Fibroblast of skin of right quadriceps (primary cell): ENCODE results near the gene FGF19.

Source experiments
- DNase-seq: peaks from one replicate; pipeline ENCODE4 v3.0.0-alpha.2; 2013

Gene FGF19

DNA sequence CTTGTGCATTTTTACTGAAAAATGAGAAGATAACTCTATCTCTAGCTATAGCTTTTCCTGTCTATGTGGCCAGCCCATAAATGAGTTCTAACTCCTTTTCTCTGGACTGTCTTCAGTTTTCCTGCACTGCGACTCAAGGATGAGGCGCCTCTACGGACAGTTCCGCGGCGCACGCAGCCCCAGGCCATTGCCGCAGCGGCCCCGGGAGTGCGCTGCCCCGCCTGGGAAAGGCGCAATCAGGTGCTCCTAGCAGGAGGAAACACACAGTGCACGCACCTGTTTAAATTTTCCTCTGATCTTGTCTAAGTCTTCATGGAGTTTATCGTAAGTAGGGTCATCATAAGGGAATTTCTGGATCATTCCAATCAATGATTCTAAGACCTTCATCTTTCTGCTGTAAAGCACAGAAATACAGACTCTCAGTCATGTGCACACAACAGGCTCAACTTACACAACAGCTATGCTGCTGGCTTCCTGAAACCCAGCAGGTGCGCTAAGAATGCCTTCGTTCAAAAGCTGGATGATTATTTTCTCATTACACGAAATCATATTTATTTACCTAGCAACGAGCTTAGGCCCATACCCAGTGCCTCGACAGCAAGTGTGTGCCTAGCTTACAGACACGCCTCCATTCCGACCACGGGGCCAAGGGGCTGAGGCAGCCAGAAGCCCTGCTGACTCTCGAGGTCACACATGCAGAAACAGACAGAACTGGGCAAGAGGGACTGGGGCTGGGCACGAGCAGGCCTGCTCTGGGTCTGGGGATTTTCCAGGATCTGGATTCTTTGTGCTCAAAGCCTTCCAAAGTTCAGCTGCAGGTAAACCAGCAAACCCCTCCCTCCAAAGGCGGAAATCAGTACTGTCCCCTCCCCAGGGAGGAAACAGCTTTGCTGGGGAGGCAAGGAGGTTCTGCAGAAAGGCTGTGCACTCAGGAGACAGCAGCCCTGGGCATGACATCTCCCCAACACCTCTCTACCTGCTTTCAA lies 35.9 kb downstream of the FGF19 start:
- no peak for DNase-seq

DNA sequence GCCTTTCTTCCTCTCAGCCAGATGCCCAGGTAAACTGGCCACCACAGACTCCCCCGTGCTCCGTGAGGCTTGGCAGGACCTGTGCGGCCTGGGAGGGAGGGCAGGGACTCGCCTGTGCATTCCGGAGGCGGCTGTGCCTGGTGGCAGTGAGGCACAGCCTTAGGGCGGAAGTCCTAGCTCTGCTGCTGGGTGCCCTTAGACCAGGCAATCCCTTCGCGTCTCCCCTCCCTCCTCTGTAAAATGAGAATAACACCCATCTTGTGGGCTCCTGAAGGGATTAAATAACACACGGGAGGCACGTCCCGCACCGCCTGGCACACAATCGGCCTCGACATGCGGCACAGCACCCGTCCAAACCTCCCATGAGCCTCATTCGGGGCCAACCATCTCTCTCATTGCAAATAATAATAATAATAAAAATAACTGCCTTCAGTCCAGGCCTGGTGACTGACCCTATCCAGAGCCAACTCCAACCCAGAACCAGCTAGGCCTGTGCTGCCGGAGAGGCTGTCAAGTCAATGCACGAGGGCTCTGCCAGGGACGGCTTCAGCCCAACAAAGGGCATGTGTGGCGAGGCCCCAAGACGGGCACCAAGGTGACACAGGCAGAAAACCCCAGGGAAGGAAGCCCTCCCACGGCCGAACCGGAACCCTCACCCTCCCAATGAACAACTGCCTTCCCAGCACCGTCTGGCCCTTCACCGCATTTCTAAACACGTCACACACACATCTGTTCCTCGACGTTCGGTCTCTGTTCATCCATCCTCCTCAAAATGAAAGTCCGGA lies 36.9 kb downstream of the FGF19 start:
- DNase-seq, result no peak

DNA sequence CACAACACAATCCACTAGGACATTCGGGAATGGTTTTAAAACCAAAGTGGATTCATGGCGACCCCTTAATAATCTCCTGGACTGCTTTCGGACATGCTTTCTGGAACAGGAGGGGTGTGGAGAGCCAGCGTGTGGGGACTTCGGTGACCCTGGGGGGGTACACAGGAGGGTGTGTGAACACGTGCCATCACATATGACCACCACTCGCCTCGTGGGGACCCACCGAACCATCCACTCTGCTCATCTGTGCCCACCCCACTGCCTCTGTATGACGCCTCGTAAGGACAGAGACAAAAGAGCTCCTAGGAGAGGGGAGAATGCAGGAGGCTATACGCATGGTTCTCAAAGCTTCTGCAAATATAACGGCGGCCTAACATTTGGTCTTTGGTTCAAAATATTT lies 37.6 kb downstream of the FGF19 start:
- no peak for DNase-seq

DNA sequence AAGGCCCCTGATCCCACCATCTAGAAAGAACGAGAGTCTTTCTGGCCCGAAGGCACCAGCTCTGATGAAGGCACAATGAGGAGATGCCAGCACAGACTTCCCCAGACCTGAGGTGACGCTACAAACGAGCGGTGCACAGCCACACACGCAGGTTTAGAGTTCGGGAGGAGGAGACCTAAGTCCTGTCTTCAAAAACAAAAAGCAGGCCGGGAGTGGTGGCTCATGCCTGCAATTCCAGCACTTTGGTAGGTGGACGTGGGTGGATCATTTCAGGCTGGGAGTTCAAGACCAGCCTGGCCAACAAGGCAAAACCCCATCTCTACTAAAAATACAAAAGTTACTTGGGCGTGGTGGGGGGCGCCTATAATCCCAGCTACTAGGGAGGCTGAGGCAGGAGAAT lies 38.2 kb downstream of the FGF19 start:
- DNase-seq, result no peak

DNA sequence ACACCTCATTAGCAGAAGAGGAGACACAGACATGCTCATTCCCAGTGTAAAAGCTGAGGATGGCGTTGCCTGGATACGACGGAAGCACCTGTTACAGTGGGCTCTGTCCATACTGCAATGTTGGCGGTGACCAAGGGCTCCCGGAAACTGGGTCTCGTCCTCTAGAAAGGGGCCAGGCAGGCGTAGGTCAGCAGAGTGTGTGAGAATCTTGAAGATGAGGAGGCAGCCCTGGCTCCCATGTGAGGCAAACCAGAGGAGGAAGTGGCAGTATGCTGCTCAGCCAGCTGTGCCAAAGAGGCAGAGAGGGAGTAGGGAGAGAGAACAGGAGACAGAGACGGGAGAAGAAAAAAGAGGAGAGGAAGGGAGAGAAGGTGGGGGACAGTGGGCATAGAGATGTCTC lies 38.9 kb downstream of the FGF19 start:
- DNase-seq, result no peak

DNA sequence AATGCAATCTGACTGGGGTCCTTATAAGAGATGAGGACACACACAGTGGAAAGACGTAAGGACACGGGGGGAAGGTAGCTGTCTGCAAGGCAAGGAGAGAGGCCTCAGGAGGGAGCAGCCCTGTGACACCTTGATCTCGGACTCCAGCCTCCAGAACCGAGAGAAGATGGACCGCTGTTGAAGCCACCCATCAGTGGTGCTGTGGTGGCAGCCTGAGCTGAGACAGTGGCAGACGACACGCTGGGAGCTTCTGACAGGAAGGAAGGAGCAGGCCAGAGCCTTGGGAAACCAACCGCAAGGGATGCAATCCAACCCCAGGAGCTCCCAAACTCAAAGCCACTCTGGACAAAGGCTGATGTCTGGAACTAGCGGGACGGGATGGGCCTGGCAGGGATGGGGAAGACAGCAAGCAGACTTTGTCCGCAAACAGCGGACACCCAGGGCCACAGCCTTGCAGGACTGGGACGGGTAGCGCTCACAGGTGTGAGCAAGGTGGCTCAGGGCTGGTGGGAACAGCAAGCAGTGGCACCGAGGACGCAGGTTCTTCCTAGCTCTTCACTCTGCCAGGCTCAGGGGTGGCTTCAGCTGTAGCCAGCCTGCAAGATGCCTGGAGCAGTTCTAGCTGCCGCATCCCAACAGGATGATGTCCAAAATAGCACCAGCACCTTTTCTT lies 39.6 kb downstream of the FGF19 start:
- DNase-seq, result no peak

DNA sequence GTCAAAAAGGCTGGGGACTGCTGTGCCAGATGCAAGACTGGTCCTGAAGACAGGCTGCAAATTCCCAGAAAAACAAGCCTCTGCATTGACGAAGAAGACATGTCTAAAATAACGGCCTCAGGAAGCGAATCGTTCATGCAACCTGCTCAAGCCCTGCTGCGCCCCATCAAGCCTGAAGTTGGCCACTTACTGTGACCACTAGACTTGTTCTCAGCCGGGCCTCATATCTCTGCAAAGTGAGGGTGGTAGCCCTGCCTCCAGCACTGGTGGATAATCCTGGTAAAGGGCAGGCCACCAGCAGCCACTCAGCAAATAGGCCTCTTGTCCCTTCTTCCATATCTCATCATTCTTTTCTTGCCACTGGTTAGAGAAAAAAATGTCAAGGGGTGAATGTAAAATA lies 40.5 kb downstream of the FGF19 start:
- no peak for DNase-seq

DNA sequence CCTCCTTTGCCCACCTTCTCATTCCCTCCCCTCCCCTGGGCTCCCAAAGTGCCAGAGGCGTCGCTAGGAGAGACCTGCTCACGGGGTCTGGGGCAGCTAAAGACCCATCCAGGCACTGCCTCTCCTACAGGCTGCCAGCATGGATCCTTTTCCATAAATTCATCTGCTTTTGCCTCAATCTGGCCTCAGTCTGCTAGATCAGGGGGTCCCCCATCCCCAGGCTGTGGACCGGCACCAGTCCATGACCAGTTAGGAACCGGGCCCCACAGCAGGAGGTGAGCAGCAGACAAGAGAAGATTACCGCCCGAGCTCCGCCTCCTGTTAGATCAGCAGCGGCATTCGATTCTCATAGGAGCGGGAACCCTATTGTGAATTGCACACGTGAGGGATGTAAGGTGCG lies 41.0 kb downstream of the FGF19 start:
- DNase-seq, result no peak

DNA sequence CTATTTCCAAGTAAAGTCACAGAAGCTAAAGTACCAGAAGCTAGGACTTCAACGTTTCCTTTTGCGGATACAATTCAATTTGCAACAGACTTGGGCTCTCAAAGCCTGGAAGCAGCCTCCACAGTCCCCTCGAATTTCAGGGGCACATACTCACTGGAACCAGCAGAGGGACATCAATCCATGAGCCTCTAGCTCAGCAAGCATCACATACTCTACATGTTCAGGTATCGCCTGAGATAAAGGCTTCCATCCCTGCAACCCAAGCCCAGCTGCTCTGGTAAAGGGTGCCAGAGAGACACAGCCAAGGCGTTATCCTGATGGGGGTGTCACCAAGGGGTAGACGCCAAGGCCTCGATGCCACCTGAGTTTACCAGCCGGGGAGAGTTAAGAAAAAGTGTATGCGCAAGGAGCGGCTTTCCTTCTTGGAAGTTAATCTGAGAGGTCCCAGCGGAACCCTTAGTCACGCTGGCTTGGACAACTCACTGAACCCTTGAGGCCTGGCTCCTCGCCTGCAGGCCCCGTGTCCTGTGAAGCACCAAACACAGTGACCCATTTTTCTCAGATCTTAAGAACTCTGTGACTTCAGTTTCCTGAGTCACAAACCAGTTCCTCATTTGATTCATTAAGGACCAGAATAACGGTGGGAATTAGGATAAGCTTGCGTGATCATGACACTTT lies 41.7 kb downstream of the FGF19 start:
- DNase-seq, result no peak

DNA sequence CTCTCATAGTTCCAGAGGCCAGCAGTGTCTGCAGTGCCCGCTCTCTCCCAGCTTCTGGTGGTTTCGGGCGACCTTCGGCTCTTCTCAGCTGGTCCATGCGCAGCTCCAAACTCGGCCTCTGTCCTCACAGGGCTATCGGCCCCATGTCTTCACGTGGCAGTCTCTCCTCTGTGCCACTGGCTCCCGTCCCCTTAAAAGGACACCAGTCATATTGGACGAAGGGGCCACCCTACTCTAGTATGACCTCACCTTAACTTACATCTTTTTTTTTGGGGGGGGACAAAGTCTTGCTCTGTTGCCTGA lies 42.5 kb downstream of the FGF19 start:
- no peak for DNase-seq

DNA sequence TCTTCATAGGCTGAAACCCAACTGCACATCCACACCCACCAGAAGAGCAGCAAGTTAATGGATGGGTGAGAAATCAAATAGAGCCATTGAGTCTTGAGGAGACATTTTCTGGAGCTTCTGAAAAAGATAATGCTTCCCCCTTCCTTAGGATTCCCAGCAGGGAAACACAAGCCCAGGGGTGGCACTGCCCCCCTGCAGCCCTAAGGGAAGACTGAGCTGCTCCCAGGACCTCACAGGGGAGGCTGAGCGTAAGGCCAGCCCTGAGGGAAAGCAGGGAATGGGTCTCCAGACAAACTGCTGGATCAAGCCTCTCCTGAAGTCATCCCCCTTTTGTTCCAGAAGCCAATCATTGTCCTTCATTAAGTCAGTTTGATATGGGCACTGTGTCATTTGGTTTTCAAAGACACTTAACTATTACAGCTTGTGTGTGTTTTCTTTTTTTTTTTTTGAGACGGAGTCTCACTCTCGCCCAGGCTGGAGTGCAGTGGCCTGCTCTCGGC lies 43.8 kb downstream of the FGF19 start:
- DNase-seq, result no peak

DNA sequence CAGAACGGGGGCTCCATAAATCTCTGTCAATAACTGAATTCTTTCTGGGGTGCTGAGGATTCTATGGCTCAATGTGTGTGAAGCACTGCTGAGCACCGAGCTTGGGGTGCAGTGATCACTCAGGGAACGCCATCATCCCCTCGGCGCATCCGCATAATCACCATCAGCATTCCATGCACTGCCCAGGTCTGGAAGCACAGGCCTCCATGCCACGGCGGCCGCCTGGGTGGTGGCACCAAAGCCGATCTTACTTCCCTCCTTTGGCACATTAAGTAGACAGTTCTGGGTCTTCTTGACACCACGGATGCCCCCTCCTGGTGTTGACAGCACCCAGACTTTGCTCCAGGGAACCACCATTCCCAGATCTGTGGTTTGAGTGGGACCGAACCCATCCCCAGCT lies 44.2 kb downstream of the FGF19 start:
- no peak for DNase-seq

DNA sequence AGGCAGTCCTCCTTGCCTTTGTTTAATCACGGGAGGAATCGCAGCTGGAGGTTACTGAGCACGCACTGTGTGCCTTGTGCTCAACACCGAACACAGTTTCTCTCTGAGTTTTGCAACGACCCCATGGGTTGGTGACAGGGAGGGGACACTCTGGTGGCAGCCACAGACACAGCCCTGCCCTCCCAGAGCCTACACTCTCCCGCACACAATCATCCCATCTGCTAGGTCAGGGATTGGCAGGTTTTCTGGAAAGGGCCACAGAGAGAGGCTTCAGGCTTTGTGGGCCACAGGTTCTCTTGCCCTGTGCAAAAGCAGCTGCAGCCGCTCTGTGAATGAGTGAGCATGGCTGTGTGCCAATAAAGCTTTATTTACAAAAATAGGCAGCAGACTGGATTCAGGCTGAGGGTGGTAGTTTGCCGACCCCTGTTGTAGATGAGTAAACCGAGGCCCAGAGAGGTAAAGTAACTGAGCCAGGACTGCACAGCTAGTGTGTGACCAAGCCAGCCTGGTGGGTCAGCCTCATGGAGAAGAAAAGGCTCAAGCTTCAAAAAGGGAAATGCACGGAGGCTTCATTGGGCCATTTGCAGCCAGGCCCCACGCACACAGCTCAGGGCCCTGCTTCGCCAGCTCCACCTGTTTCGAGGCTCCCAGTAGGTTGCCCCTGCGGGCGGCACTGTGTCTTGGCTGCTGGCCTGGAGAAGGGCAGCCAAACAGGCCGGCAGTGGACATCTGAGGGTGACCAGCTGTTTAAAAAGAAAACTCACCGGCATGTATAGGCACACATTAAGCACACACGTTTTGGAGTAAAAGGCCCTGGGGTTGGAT lies 45.0 kb downstream of the FGF19 start:
- no peak for DNase-seq

DNA sequence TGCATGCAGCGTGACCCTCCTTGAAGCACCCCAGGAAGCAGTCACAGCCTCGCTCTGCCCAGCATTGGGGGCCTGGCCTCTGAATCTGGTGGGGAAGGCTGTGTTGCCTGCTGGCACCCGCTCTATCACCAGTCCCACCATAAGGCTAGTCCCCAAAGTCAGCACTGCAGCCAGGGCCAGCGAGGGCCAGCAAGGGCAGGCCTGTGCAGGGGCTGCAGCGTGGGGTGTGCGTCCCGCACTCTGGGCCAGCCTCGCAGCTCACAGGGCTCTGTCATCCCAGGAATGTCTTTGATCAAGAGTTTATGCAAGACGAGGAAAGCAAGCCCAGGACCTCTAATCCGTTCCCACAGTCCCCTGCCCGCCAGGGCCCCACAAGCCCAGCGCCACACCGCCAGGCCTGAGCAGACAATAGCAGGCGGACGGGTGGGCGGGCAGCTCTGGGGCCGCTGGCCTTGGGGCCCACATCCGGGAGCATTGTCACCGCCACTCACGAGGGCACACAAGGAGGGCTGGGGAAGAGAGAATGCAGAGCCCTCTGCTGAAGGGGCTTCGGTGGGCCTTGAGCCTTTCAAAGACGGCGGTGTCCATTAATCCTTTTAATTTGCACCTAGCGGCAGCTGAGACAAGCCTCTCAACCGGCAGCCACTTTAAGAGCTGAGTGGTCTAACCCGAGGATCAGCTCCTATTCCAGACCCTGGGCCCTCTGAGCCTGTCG lies 45.8 kb downstream of the FGF19 start:
- peak; percentile 40 for DNase-seq

DNA sequence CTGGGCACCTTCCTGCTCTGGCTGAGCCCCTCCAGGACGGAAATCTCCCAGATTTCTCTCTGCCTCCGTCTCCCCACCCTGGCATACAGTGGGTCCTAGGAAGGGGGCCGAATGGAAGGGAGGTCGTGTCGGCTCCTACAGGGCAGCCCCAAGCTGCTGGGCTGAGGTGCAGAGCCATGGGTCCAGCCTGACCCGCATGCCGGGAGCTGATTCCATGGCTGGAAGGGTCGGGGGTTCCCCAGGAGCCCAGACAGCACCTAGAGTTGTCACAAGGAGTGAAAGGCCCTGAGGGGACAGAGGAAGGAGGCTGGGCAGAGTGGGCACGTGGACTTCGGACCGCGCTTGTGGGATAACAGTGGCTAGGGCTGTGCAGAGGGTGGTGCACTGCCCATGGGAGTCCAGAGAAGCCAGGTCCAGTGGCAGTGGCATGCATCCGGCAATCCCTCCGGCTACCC lies 46.3 kb downstream of the FGF19 start:
- no peak for DNase-seq

DNA sequence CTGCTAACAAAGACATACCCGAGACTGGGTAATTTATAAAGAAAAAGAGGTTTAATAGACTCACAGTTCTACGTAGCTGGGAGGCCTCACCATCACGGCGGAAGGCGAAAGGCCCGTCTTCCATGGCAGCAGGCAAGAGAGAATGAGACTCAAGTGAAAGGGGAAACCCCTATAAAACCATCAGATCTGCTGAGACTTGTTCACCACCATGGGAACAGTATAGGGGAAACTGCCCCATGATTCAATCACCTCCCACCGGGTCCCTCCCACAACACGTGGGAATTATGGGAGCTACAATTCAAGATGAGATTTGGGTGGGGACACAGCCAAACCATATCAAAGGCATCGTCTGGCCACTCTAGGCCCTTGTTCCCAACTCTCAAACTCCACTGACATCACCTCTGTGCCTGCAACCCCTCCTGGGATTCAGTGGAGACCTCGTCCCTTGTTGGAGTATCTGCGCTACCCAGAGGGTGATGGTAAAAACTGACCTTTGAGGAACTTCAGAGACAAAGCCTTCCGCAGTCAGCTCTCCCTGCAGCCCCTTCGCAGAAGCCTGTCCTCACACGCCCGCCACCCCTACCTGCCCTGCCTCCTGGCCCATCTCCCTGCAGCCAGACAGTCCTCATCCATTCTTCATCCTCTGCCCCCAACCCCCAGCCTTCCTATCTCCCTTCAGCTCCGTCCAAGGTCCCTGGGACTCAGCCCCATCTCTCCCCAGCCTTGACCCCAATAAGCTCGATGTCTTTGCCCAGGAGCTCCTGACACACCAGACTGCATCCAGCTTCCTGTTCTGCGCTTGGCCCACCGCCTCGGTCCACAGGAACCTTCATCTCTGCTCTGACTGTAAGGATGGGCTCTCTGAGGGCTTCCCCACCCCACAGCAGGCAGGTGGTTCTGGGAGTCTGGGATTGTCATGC lies 47.0 kb downstream of the FGF19 start:
- DNase-seq, result no peak

DNA sequence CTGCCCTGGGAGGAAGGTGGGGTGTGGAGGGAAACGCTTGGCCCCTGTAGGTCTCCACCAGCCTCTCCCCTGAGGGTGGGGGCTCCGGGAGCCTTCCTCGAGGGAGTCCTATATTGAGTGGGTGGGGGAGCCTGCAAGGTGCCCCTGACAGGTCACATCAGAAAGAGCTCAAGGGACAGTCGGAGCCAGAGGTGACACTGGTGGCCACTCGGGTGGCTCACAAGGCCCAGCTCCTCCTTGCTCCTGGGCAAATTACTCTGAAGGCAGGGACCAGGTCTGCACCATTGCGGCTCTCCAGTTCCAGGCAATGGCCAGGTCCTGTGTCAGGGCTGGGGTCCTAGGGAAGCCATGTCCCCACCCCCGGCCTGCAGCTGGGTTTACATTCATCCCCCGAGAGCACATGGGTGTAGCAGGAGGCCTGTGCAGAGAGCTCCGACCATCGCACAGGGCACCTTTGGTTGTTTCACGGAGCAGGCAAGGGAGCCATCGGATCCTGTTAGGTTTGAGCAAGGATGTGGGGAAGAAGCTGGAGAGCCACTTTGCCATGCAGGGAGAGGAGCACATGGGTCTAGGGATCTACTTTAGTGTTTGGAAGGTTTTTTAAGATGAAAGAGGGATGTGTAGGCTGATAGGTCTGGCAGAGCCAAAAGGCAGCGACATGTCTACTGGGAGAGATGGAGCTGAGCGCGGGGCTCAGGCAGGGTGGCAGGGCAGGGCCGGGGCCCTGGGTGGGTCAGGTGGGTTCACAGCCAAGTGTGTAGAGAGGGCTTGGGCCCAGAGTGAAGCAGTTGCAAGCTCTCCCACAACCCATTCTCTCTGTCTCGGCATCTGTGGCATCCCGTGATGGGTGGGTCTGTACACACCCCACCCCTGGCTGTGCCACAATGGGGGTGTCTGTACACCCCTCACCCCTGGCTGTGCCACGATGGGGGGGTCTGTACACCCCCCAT lies 48.1 kb downstream of the FGF19 start:
- no peak for DNase-seq

DNA sequence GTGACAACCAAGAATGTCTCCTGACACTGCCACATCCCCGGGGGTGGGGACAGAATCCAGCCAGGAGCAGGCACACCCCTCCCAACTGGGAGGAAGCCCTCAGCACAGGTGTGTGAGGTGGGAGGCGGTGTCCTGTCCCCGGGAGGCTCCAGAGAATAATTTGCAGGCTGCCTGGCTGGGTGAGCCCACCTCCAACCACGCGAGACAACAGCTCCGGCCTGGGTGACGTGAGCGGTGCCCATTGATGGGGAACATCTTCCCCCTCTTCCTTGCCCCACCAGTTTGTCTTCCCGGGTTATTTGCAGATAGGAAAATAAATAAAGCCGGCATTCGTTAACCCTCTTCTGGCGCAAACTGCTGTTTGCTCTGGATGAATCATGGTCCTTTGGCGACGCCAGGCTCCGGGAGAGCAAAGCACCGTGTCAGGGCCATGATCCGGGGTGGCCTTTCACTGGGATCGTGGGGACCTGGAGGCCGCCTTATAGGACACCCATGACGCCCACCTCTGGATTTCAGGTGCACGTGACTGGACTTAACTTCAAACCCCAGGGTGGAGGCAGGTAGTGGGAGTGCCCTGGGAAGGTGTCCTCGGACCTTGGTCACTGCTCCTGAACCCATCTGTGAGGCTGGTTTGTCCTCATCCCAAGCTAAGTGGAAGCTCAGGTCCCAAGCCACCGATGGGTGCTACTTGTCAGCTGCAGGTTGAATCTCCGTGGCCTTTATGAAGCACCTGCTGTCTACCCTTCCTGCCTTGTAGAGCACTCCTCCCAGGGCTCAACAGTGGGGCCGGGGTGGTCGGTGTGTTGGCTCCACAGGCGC lies 49.0 kb downstream of the FGF19 start:
- DNase-seq, result no peak
